ENCODE data around the gene C19orf73. TPM values are rescaled to one million over a fixed set of nuclear protein-coding genes. Genes with fewer than 3 reads are reported as not detected.

Gene C19orf73
- total and polyA plus RNA-seq, 9 of the 15 experiments (the other 6 are each of a cell fraction or from before 2014, with no cell fraction given): 0.08 to 7.4 (median 1.4) TPM

DNA sequence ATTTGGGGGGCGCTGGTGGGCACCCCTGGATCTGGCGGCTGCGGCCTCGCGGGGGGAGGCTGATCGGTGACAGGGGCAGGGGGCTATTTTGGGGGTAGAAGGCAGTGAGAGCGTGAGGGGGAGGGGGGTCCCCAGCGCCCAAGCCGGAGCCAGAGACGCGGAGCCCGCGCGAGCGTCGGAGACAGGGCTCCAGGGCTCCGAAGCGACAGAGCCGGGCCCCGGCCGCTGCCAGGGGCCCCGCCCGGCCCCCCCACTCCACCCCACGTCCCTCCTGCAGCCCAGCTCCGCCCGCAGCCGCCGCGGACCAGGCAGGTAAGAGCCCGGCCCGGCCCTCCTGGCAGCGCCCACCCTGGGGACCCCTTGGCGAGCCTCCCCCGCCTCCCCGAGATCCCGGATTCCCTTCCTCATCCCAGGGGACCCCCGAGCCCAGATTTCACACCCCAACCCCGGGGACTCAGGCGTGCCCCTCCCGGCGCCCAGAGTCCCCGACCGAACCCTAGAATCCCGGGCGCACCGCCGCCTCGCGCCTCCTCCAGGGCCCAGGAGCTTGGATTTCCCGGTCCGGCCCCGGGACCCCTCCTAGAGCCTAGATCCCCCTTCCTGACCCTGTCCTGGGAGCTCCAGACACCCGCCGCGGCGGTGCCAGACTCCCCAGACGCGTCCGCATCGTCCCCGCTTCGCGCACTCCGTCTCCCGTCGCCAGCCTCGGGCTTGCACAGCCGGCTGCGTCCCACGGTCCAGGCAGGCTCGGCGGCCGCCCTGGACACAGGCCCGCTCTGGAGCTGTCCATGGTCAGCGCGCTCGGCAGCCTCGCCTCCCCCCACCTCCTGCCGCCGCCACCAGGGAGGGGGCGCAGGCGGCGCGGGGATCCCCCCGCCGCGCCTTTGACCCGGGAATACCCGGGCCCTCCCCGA, 725 bp upstream of the C19orf73 start, which contains the start of gene PPFIA3 (continued):
- TF ChIP-seq, protein P1, sequence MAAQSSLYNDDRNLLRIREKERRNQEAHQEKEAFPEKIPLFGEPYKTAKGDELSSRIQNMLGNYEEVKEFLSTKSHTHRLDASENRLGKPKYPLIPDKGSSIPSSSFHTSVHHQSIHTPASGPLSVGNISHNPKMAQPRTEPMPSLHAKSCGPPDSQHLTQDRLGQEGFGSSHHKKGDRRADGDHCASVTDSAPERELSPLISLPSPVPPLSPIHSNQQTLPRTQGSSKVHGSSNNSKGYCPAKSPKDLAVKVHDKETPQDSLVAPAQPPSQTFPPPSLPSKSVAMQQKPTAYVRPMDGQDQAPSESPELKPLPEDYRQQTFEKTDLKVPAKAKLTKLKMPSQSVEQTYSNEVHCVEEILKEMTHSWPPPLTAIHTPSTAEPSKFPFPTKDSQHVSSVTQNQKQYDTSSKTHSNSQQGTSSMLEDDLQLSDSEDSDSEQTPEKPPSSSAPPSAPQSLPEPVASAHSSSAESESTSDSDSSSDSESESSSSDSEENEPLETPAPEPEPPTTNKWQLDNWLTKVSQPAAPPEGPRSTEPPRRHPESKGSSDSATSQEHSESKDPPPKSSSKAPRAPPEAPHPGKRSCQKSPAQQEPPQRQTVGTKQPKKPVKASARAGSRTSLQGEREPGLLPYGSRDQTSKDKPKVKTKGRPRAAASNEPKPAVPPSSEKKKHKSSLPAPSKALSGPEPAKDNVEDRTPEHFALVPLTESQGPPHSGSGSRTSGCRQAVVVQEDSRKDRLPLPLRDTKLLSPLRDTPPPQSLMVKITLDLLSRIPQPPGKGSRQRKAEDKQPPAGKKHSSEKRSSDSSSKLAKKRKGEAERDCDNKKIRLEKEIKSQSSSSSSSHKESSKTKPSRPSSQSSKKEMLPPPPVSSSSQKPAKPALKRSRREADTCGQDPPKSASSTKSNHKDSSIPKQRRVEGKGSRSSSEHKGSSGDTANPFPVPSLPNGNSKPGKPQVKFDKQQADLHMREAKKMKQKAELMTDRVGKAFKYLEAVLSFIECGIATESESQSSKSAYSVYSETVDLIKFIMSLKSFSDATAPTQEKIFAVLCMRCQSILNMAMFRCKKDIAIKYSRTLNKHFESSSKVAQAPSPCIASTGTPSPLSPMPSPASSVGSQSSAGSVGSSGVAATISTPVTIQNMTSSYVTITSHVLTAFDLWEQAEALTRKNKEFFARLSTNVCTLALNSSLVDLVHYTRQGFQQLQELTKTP (IDR thresholded peaks at IDR 0.05; ENCODE audit: low read depth in 1 of 2, partially characterized antibody in 2 of 2): peak in 1 of 2 experiments; percentile 41
- TF ChIP-seq PRMT5 (CRISPR knock-in tag; IDR thresholded peaks at IDR 0.05) (peak; percentile 92), PCBP1 (IDR thresholded peaks at IDR 0.05; ENCODE audit: low read depth, low read length, poor library complexity, severe bottlenecking) (peak; percentile 65), TARDBP (IDR thresholded peaks at IDR 0.05) (no peak), JUN (IDR thresholded peaks at IDR 0.05; ENCODE audit: borderline replicate concordance, low read depth, low read length) (no peak), JUN (CRISPR knock-in tag; IDR thresholded peaks at IDR 0.05; ENCODE audit: borderline replicate concordance) (0 out of 2 replicates have a peak, but pooled peaks have one; percentile 33), RB1 (IDR thresholded peaks at IDR 0.05; ENCODE audit: low read depth) (peak; percentile 54; the same call in 1 of the 2 replicates), CTBP1 (IDR thresholded peaks at IDR 0.05; ENCODE audit: borderline replicate concordance) (peak; percentile 72; the same call in 1 of the 2 replicates), CBX8 (IDR thresholded peaks at IDR 0.05; ENCODE audit: borderline replicate concordance, extremely low read depth, low read depth, low read length, poor library complexity, severe bottlenecking) (no peak), ELF1 (tag; IDR thresholded peaks at IDR 0.05) (no peak), ZNF274 (IDR thresholded peaks at IDR 0.05; ENCODE audit: borderline replicate concordance, low read depth, low read length) (no peak)
- TF ChIP-seq, protein P2, sequence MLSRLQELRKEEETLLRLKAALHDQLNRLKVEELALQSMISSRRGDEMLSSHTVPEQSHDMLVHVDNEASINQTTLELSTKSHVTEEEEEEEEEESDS (CRISPR knock-in tag; IDR thresholded peaks at IDR 0.05): no peak
- TF ChIP-seq, protein P3, sequence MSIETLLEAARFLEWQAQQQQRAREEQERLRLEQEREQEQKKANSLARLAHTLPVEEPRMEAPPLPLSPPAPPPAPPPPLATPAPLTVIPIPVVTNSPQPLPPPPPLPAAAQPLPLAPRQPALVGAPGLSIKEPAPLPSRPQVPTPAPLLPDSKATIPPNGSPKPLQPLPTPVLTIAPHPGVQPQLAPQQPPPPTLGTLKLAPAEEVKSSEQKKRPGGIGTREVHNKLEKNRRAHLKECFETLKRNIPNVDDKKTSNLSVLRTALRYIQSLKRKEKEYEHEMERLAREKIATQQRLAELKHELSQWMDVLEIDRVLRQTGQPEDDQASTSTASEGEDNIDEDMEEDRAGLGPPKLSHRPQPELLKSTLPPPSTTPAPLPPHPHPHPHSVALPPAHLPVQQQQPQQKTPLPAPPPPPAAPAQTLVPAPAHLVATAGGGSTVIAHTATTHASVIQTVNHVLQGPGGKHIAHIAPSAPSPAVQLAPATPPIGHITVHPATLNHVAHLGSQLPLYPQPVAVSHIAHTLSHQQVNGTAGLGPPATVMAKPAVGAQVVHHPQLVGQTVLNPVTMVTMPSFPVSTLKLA (conservative IDR thresholded peaks at IDR 0.05): peak; percentile 41 to 82; a peak in 3 of 4 replicates
- TF ChIP-seq, protein P4, sequence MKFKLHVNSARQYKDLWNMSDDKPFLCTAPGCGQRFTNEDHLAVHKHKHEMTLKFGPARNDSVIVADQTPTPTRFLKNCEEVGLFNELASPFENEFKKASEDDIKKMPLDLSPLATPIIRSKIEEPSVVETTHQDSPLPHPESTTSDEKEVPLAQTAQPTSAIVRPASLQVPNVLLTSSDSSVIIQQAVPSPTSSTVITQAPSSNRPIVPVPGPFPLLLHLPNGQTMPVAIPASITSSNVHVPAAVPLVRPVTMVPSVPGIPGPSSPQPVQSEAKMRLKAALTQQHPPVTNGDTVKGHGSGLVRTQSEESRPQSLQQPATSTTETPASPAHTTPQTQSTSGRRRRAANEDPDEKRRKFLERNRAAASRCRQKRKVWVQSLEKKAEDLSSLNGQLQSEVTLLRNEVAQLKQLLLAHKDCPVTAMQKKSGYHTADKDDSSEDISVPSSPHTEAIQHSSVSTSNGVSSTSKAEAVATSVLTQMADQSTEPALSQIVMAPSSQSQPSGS (CRISPR knock-in tag; IDR thresholded peaks at IDR 0.05): 0 out of 2 replicates have a peak, but pooled peaks have one; percentile 48
- TF ChIP-seq, protein P5, sequence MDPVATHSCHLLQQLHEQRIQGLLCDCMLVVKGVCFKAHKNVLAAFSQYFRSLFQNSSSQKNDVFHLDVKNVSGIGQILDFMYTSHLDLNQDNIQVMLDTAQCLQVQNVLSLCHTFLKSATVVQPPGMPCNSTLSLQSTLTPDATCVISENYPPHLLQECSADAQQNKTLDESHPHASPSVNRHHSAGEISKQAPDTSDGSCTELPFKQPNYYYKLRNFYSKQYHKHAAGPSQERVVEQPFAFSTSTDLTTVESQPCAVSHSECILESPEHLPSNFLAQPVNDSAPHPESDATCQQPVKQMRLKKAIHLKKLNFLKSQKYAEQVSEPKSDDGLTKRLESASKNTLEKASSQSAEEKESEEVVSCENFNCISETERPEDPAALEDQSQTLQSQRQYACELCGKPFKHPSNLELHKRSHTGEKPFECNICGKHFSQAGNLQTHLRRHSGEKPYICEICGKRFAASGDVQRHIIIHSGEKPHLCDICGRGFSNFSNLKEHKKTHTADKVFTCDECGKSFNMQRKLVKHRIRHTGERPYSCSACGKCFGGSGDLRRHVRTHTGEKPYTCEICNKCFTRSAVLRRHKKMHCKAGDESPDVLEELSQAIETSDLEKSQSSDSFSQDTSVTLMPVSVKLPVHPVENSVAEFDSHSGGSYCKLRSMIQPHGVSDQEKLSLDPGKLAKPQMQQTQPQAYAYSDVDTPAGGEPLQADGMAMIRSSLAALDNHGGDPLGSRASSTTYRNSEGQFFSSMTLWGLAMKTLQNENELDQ (CRISPR knock-in tag; IDR thresholded peaks at IDR 0.05; ENCODE audit: borderline replicate concordance): 0 out of 2 replicates have a peak, but pooled peaks have one; percentile 16

All from K562 (cell line).